GM21619 (cell line): ENCODE results near the gene ALPK3.

ENCODE experiments used
- ATAC-seq: cut with Tn5 transposase; IDR thresholded peaks from one replicate; pipeline ENCODE4 v1.9.1; 2021; ENCODE audit not compliant: unreplicated experiment

Gene ALPK3

GRCh38 chr15:84889313-84889990 is 72.3 kb downstream of the ALPK3 start:
- ATAC-seq = no peak

- no peak for ATAC-seq
These were observed 73.0 kb downstream of the ALPK3 start for GRCh38 chr15:84889991-84890669.

- ATAC-seq = no peak
These were observed 73.6 kb downstream of the ALPK3 start for GRCh38 chr15:84890670-84891162.

GRCh38 chr15:84891339-84891738 is 74.2 kb downstream of the ALPK3 start:
- no peak for ATAC-seq

- no peak for ATAC-seq
These were observed 75.7 kb downstream of the ALPK3 start for GRCh38 chr15:84892786-84893307.

- ATAC-seq = no peak
These were observed 76.5 kb downstream of the ALPK3 start for GRCh38 chr15:84893607-84894006.

- no peak for ATAC-seq
These were observed 77.7 kb downstream of the ALPK3 start for GRCh38 chr15:84894736-84895425.

GRCh38 chr15:84898761-84899160 is 81.6 kb downstream of the ALPK3 start:
- no peak for ATAC-seq

GRCh38 chr15:84899750-84900149 is 82.6 kb downstream of the ALPK3 start:
- ATAC-seq = no peak

- no peak for ATAC-seq
These were observed 84.4 kb downstream of the ALPK3 start for GRCh38 chr15:84901540-84901939.

GRCh38 chr15:84903751-84904150 is 86.6 kb downstream of the ALPK3 start:
- ATAC-seq = no peak

GRCh38 chr15:84904419-84904818 is 87.3 kb downstream of the ALPK3 start:
- no peak for ATAC-seq

- ATAC-seq = no peak
These were observed 88.1 kb downstream of the ALPK3 start for GRCh38 chr15:84905016-84905916.

- no peak for ATAC-seq
These were observed 90.6 kb downstream of the ALPK3 start for GRCh38 chr15:84907731-84908130.

- no peak for ATAC-seq
These were observed 91.4 kb downstream of the ALPK3 start for GRCh38 chr15:84908564-84908963.

- no peak for ATAC-seq
These were observed 91.9 kb downstream of the ALPK3 start for GRCh38 chr15:84909029-84909428.

- no peak for ATAC-seq
These were observed 92.6 kb downstream of the ALPK3 start for GRCh38 chr15:84909782-84910181.

- no peak for ATAC-seq
These were observed 93.9 kb downstream of the ALPK3 start for GRCh38 chr15:84910928-84911623.

GRCh38 chr15:84911879-84912660 is 94.9 kb downstream of the ALPK3 start:
- ATAC-seq = peak; percentile 28
